ENCODE results near the gene CEP68.
"Not testable (repeated sequence)": the region's sequence is repeated elsewhere in the genome, so short reads cannot be mapped to it uniquely, and the experiment has no call there.

The CEP68 gene, protein sequence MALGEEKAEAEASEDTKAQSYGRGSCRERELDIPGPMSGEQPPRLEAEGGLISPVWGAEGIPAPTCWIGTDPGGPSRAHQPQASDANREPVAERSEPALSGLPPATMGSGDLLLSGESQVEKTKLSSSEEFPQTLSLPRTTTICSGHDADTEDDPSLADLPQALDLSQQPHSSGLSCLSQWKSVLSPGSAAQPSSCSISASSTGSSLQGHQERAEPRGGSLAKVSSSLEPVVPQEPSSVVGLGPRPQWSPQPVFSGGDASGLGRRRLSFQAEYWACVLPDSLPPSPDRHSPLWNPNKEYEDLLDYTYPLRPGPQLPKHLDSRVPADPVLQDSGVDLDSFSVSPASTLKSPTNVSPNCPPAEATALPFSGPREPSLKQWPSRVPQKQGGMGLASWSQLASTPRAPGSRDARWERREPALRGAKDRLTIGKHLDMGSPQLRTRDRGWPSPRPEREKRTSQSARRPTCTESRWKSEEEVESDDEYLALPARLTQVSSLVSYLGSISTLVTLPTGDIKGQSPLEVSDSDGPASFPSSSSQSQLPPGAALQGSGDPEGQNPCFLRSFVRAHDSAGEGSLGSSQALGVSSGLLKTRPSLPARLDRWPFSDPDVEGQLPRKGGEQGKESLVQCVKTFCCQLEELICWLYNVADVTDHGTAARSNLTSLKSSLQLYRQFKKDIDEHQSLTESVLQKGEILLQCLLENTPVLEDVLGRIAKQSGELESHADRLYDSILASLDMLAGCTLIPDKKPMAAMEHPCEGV

DNA sequence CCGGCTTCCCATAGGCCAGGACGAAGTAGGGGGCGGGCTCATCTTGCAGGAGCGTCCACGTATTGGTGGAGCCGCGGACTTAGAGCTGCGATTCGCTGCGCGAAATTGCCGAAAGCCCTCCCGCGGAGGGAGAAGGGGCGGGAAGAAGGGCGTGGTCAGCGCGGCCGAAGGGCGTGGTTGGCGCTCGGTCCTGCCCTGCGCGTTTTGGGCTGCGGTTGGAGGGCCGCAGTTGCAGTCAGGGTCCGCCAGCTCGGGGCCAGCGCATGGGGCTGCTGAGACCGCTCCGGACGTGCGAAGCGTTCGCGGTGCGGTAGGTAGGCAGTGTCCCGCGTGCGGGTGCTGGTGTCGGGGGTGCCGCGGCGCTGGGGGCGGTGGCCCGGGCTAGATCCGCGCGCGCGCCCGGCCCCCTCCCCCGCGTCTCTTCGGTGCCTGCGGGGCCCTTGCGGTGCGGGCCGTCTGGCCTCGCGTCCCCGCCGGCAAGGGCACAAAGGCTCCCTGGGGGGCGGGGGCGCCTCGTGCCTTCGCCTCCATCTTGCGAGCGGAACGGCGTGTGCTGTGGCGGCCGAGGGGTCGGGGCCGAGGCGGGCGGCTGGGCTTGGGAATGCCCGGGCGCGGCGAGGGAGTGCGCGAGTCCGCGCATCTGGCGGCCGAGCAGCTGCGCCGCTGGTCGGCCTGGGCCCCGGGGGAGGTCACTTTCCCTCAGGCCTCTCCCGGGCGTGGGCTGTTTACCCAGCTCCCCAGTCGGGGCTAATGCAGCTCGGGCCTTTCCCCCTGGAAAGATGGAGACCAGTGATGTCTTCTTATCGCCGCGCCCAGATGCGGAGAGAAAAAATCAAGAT, at the start of gene CEP68:
TSS of gene CEP68 (plus strand) at position 202 of the 839 bp plus-strand sequence. CDS start 13,029 bp downstream, outside the sequence.
- peak; percentile 91 for DNase-seq (ENCODE audit: low read depth, low spot score)

DNA sequence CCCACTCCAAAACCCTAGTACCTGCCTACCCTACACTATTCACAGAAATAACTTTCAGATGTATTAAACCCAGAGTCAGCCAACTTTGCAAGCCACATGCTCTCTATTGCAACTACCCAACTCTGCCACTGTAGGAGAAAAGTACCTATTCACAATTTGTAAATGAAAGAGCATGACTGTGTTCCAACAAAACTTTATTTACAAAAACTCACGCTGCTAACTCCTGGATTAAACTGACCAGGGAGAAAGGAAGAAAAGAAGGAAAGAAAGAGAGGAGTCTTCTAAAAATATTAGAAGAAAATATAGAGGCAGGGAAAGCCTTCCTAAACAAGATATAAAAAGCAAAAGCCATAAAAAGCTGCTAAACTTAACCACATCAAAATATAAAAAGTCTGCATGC, 42.4 kb upstream of the CEP68 start:
- DNase-seq (ENCODE audit: low read depth, low spot score) = no peak

DNA sequence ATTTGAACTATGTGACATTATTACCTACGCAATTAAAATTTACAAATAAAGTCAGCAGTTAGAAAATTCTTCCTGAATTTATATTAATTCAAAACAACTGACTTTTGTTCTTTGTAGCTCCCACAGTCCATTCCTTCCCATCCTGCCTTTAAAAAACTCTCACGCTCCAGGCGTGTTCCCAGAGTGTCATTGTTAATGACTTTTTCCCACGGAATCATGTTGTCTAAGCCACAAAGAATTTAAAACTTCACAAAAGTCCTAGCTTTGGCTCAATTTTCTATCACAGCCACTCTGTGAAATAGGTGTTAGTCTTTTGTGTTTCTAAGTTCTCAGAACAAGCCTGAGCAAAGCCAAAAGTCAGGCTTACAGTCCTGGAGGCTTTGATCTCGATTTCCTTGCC, 40.5 kb upstream of the CEP68 start:
- DNase-seq (ENCODE audit: low read depth, low spot score) = no peak

DNA sequence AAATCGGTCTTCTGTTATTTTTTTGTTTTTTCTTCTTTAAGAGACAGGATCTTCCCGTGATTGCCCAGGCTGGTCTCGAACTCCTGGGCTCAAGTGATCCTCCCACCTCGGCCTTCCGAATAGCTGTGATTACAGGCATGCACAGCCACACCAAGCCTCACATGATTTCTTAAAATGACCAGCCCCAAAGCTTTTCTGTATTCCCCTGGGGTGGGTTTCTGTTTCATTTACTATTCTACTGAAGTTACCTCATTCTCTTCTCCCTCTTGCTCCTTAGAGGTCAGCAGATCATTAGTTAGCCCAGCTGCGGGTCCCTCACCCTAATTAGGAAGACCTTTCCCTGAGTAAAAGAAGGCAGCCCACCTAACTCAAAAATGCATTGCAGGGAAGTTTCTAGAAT, 39.4 kb upstream of the CEP68 start:
- no peak for DNase-seq (ENCODE audit: low read depth, low spot score)

DNA sequence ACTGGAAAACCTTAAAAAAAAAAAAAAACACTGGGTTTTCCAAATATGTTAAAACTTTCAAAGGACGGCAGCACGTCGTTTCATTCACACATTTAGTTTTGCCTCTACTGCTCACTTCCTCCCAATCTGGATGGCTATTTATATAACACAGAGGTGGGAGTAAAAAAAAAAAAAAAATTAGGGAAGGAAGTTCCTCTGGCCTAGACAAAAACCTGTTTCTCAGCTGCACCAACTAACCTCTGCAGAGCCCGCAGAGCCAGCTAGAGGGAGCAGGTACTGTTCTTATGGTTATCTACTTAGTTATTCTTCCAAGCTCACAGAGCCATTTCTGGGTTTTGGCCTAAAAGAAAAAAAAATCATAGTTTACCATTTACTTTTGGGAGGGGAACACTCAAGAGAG, 38.9 kb upstream of the CEP68 start:
- no peak for DNase-seq (ENCODE audit: low read depth, low spot score)

DNA sequence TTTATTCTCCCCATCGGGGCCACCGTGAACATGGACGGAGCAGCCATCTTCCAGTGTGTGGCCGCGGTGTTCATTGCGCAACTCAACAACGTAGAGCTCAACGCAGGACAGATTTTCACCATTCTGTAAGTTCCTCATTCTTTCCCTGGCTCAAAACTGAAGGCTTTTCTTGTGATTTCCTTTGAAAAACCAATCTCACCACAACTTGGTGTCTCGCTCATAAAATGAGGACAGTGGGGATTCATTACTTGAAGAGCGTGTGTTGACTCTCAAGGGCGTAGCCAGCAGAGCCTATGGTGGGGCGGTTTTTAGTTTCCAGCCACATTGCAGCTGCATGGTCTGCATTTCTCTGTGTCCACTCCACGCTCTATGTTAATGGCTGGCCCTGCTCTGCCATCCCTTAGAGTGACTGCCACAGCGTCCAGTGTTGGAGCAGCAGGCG, 38.1 kb upstream of the CEP68 start:
- no peak for DNase-seq (ENCODE audit: low read depth, low spot score)

DNA sequence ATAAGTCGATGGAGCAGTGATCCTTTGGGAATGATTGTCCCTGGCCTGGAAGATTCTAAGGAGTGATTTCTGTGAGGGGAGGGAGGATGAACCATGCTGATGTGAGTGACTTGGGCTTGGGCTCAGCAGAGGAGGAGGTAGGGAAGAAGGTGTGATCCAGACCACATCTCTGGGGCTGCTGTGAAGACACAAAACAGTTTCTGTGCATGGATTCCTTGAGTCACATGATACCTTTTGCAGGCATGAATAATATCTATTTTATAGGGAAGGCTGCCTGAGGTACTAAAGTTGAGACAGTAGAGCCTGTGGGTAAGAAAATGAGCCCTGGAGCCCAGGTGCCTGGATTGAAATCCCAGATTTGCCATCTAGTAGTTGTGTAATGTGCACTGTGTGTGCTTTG, 37.2 kb upstream of the CEP68 start:
- no peak for DNase-seq (ENCODE audit: low read depth, low spot score)

DNA sequence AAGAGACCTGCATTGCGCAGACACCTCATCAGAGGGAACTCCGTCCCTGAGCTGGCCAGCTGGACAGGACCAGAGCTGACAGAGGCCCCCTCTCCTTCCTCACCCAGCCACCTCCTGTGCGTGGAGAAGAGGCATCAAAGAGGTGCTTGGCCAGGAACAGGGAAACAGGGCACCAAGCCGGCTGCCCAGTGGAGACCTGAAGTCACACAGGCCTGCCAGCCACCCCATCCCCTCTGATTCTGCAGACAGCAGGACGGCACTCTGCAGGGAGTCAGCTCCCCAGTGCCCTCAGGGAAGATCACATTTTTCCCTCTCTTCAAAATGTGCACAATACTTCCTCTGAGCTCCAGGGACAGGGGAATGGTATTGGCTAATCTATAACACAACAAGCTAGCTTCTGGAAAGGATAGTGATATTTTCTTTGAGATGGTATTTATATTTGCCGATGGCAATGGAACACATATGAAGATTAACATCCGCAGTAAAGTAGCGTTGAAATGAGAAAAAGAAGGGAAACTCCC, 36.5 kb upstream of the CEP68 start:
- no peak for DNase-seq (ENCODE audit: low read depth, low spot score)

DNA sequence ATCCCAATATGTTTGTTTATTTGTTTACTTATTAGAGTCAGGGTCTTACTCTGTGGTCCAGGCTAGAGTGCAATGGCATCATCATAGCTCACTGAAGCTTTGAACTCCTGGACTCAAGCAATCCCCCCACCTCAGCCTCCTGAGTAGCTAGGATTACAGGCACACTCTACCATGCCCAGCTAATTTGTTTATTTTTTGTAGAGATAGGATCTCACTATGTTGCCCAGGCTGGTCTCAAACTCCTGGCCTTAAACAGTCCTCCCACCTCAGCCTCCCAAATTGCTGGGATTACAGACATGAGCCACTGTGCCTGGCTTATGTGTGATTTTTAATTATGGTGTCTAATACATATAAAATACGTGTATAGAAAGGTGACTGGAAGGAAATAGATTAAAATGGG, 36.0 kb upstream of the CEP68 start:
- DNase-seq (ENCODE audit: low read depth, low spot score) = not testable (repeated sequence)

DNA sequence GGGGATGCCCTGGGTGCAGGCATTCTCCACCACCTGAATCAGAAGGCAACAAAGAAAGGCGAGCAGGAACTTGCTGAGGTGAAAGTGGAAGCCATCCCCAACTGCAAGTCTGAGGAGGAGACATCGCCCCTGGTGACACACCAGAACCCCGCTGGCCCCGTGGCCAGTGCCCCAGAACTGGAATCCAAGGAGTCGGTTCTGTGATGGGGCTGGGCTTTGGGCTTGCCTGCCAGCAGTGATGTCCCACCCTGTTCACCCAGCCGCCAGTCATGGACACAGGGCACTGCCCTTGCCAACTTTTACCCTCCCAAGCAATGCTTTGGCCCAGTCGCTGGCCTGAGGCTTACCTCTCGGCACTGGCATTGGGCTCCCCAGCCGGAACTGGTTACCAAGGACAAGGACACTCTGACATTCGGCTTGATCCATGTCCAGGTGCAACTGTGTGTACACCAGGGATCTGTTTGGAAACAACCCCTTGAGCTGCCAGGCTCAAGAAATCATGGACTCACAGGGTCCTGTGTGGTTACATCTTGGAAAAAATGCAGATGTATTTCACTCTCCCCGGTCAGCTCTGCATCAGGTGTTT, 35.2 kb upstream of the CEP68 start:
- no peak for DNase-seq (ENCODE audit: low read depth, low spot score)

DNA sequence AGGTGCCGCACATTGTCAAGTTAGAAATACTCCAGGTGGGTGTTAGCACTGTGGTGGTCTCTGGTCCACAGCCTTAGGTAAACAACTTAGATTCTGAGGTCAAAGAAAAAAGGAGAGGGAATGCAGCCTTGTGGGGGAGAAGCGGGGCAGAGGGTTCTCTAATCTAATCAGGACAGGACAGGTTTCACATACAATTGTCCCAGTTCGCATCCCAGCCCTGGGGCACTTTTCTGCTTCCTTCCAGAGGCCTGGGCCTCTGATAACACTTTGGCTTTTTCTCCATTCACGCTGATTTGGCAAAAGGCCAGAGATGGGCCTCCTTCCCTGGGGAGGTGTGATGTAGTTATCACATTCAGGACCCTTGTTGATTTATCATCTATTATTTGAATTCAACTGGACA, 34.5 kb upstream of the CEP68 start:
- DNase-seq (ENCODE audit: low read depth, low spot score) = no peak

DNA sequence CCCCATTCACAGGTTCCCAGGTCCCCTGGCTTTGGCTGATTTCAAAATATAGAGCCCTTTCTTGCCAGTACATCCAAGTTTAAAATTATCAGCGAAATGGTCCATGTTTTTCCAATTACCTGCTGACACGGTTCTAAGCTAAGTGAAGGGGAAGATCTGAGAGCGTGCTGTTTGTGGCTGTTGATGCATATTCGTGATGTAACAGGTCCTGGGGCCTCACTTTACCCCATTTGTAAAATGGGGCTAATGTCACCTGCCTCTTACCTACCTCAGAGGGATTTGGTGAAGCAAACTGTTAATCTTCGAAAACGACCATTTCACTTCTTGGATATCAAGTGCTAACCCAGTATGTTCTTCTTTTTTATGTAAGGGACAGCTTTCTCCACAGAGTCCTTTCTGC, 34.0 kb upstream of the CEP68 start:
- no peak for DNase-seq (ENCODE audit: low read depth, low spot score)

DNA sequence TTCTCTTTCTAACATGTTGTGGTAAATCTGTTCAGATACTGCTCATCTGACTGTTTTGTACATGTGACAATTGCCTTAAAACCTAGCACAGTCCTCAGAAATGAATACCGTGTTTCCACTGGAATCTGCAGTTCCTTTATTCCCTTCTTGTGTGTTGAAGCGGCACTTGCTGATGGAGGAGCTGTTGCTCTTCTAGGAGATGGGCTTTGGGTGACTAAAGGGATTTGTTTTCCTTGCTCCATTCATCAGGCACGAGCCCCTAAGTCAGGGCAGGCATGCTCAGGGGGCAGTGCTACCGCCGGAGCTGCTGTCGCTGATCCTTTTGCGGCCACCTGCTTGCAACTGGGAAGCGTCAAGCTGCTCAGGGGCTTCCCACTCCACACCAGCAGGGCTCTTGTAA, 32.5 kb upstream of the CEP68 start:
- no peak for DNase-seq (ENCODE audit: low read depth, low spot score)

DNA sequence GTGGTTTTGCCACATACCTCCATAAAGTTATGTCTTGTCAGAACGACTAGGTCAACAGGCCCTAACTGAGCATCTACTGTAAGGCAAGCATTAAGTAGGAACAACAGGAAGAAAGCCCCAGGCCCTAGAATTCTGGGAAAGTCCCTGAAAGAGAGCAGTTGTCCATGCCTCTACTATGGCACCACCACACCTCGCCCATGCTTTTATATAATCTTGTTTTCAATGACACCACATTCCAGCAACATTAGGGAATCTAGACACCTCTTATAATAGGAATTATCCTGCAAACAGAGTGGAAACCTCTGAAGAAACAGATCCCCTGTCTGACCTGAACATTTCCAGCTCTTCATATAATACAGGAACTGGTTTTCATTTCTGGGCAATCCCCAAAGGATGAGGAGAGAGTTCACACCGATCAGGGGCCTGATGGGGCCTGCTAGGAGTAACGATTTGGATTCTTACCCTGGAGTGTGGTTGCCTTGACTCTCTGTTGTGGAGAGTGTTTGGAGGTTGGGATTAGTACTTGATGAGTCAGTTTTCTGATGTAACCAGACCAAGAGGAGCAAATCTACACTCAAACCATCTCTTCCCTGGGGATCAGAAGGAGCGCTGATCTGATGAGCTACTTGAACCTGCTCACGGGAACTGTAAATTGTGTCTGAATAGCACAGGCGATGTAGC, 31.9 kb upstream of the CEP68 start:
- no peak for DNase-seq (ENCODE audit: low read depth, low spot score)

DNA sequence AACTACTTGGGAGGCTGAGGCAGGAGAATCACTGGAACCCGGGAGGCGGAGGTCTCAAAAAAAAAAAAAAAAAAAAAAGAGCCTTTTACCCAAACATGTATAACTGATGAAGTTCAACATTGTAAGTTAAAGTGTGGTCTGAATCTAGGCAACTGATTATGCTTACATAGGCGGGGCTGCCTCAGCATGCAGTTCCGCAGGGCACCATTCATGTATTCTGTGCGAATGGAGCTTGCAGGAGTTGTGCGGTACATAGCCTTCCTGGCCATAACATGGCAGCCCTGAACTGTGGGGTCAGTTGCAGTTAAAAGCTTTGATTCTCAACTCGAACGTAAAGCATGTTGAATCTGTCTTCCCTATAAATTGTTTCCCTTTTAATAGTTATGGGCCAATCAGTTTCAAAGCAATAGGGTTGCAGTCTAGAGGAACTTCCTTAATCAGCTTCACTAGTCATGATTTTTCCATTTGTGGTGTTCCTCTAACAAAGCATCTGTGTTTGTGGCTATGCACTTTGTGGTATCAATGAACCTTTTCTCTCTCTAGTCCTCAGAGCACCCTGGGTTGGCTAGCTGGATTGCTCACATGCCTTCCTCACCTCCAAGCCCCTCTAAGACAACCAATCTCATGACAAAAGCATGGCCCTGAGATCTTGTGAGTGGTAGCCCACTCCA, 30.6 kb upstream of the CEP68 start:
- DNase-seq (ENCODE audit: low read depth, low spot score) = no peak

DNA sequence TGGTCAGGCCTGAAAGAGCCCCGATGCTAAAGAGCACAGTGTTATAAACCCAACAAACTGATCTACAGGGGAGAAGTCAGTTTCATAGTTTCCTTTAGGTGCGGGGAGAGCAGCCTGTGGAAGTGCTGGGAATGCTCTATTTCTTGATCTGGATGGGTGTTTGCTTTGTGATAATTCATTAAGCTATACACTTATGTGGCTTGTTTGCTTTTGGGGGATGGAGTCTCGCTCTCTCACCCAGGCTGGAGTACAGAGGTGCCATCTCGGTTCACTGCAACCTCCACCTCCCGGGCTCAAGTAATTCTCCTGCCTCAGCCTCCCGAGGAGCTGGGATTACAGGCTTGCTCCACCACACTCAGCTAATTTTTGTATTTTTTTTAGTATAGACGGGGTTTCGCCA, 30.1 kb upstream of the CEP68 start:
- DNase-seq (ENCODE audit: low read depth, low spot score) = no peak

DNA sequence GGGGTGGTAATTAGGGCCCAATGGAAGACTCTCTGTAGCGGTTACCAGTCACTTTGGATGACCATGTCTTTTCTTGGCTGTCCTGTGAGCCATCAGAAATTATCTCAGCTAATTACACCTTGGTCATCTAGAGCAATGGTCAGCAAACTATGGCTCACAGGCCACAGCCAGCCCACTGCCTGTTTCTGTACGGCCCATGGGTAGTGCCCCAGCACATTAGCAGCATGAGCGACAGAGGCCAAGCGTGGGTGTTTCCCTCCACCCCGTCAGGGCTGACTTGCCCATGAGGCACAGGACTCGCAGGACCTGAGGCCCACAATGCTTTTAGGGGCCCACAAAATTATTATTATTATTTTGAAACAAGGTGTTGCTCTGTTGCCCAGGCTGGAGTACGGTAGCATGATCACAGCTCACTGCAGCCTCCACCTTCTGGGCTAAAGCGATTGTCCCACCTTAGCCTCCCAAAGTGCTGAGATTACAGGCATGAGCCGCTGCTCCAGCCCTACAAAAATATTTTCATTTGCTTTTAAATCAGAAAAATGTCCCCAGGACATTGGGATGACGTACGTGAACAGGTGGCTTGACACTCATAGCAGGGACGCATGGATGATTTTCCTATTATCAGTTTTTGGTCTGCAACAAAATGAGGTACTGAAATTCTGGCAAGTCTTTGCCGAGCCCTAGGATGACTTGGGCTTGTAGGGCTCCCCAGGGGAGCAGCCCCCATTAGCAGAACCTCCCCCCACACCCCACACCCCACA, 29.3 kb upstream of the CEP68 start:
- no peak for DNase-seq (ENCODE audit: low read depth, low spot score)

DNA sequence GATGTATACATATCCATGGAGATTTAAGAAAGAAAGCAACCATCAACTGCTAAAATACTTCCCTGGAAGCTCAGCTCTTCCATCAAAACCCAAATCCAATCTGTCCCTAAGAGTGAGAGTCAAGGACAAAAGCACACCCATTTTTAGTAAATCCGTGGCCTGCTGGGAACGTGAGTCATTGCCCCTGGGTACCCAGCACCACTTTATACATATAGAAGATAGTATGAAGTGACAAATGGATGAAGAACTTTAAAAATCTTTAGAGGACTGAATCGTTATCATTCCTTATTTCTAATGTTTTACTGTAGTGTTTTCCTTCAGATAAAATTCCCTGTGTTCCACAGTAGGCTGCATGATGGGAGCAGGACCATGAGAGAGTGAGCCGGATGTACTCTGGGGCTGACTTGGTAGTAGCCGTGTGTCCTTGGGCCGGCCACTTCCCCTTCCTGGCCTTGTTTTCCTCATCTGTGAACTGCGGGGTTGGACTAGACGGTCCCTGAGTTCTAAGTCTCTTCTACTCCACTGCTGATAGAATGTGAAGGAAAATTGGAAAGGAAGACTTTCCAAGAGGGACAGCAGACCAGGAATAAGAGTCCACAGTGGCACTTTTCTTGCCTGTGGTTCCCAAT, 28.5 kb upstream of the CEP68 start:
- DNase-seq (ENCODE audit: low read depth, low spot score) = no peak
